SK-N-DZ (cell line): ENCODE data around the gene ITPR3.

Experiments used
- DNase-seq: peaks from one replicate; pipeline ENCODE4 v3.0.0-alpha.2; 2015; ENCODE audit warnings: low spot score

Gene ITPR3

GRCh38 chr6:33634161-33634727 is 13.1 kb downstream of the ITPR3 start:
- DNase-seq = no peak

- no peak for DNase-seq
Observed at GRCh38 chr6:33634946-33635345, 13.8 kb downstream of the ITPR3 start.

- DNase-seq = no peak
Observed at GRCh38 chr6:33636655-33637054, 15.5 kb downstream of the ITPR3 start.

- no peak for DNase-seq
Observed at GRCh38 chr6:33638556-33638955, 17.4 kb downstream of the ITPR3 start.

GRCh38 chr6:33639559-33639958 is 18.4 kb downstream of the ITPR3 start:
- no peak for DNase-seq

- no peak for DNase-seq
Observed at GRCh38 chr6:33640361-33640760, 19.2 kb downstream of the ITPR3 start.

- DNase-seq = no peak
Observed at GRCh38 chr6:33641144-33641543, 20.0 kb downstream of the ITPR3 start.

- DNase-seq = no peak
Observed at GRCh38 chr6:33641602-33642001, 20.5 kb downstream of the ITPR3 start.

- DNase-seq = no peak
Observed at GRCh38 chr6:33642897-33643296, 21.8 kb downstream of the ITPR3 start.

- DNase-seq = no peak
Observed at GRCh38 chr6:33651403-33651802, 30.3 kb downstream of the ITPR3 start.

GRCh38 chr6:33652002-33652401 is 30.9 kb downstream of the ITPR3 start:
- no peak for DNase-seq

GRCh38 chr6:33654831-33655554 is 33.9 kb downstream of the ITPR3 start:
- no peak for DNase-seq

GRCh38 chr6:33656844-33657243 is 35.7 kb downstream of the ITPR3 start:
- DNase-seq = no peak

GRCh38 chr6:33658982-33659689 is 38.0 kb downstream of the ITPR3 start:
- no peak for DNase-seq

GRCh38 chr6:33659986-33660385 is 38.9 kb downstream of the ITPR3 start:
- no peak for DNase-seq

- DNase-seq = no peak
Observed at GRCh38 chr6:33661106-33661838, 40.1 kb downstream of the ITPR3 start.

- no peak for DNase-seq
Observed at GRCh38 chr6:33662318-33662717, 41.2 kb downstream of the ITPR3 start.

GRCh38 chr6:33663028-33663427 is 41.9 kb downstream of the ITPR3 start:
- DNase-seq = no peak

- DNase-seq = no peak
Observed at GRCh38 chr6:33663727-33664449, 42.8 kb downstream of the ITPR3 start.

GRCh38 chr6:33664506-33665057 is 43.5 kb downstream of the ITPR3 start:
- DNase-seq = no peak

GRCh38 chr6:33665957-33666356 is 44.8 kb downstream of the ITPR3 start:
- no peak for DNase-seq
